Astrocyte of the cerebellum (primary cell): ENCODE results near the gene PIM3.

ENCODE experiments used
- DNase-seq: peaks from one replicate; pipeline ENCODE4 v3.0.0-alpha.2; 2011; ENCODE audit warnings: low read depth
- H3K4me3 ChIP-seq: 2 replicates; pipeline ENCODE4 v1.5.1; 2011; ENCODE audit warnings: mild to moderate bottlenecking, low read depth, low read length, moderate library complexity
- CTCF ChIP-seq: IDR thresholded peaks from 2 replicates; pipeline ENCODE4 v1.5.1; 2012; ENCODE audit warnings: low read length, low read depth, moderate library complexity, mild to moderate bottlenecking; ENCODE audit errors: missing control alignments
- in situ Hi-C: cut with HindIII; loops from 2 replicates; pipeline ENCODE4 v1.10.0; 2017; ENCODE audit warnings: low sequenced_read_pairs

PIM3 gene

DNA sequence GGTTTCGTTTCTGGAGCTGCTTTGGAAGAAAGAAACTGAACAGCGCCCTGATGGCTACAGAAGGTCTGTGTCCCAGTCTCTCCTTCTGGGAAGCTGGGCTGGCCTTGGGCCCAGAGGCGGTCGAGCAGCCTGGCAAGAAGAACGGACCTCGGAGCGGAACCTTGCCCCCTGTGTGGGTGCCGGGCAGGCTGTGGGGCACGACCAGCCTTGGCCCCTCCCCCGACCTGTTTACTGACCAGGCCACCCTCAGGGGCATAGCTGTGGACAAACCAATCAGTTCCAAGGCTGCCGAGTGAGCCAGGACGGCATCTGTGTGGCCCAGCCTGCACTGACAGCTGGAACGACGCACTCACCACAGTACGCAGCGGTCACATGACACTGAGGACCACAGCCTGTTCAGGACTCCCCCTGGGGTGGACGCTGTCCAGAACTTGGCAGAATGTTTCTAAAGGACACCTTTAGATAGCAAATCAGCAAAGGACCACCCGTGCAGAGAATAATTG is 7.2 kb downstream of the PIM3 start:
- in situ Hi-C loops, result no loop called here
- H3K4me3 ChIP-seq, result no peak overlapping the region
- TF ChIP-seq CTCF, result no peak
- no peak for DNase-seq

DNA sequence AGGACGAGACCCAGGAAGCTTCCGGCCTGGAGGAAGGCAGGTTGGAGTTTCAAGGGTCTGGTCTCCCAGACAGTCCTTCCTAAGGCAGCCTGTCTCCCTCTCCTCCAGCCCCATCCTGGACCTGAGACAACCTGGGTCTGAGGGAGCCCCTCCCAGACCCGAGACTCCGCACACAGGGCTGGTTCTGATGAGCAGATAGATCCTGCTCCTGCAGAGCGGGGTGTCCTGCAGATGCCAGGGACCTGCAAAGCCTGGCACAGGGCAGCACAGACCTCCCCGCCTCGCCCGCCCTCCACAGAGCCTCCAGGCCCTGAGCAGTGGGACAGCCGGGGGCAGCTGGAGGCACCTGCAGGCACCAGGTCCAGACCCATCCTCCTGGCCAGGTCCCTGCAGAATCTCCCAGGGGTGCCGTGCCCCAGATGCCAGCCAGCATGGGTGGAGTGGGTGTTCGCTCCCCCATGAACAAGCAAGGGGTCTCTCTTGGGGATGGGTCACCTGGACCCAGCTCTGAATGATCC is 7.8 kb downstream of the PIM3 start:
- no peak for DNase-seq
- in situ Hi-C loops, result no loop called here
- no peak overlapping the region for H3K4me3 ChIP-seq
- no peak for TF ChIP-seq CTCF

- TF ChIP-seq CTCF, result no peak
- in situ Hi-C loops, result no loop called here
- no peak for DNase-seq
- H3K4me3 ChIP-seq, result no peak overlapping the region
These were observed 8.5 kb downstream of the PIM3 start for GRCh38 chr22:49968831-49969661.

- DNase-seq, result no peak
- in situ Hi-C loops, result no loop called here
- no peak overlapping the region for H3K4me3 ChIP-seq
- no peak for TF ChIP-seq CTCF
These were observed 9.4 kb downstream of the PIM3 start for GRCh38 chr22:49969751-49970527.

DNA sequence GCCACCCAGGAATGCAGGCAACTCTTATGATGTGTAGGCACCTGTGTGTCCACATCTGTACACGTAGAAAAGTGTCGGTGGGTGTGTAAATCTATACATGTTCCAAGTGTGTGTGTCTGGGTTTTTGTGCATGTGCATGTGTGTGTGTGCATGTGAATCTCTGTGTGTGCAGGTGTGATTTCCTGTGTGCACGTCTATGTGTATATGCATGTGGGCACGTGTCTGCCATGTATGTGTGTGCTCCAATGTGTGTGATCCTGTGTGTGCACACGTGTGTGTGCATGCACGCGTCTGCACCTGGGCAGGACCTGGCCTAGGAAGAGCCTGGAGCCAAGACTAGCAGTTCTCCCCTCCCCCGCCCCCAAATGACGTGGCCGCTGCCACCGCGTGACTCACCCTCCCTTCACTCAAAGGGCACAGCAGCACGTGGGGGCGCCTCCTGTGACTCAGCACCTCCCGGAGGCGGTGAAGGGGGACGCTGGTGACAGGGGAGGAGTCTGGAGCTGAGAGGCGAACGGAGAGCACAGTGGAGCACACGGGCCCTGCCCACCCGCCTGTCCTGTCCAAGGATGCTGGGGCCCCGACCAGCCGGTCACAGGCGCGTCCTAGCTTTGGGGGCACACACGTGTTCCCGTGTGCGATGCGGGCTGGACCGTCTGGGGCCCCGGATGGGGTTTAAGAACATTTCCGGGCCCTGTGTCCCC is 10.1 kb downstream of the PIM3 start:
- in situ Hi-C loops, result no loop called here
- H3K4me3 ChIP-seq, result peak overlapping the region; percentile 38
- DNase-seq, result no peak
- no peak for TF ChIP-seq CTCF
